Psoas muscle (tissue), 8 donors: ENCODE data around the gene C13orf46. TPM values are rescaled to one million over a fixed set of nuclear protein-coding genes. Genes with fewer than 3 reads are reported as not detected.

Experiments
- ATAC-seq, 4 donors: fragments of 200-7000 bp; cut with Tn5 transposase; one replicate each; pipeline ENCODE4 v1.9.1; 2020; ENCODE audit warnings: moderate library complexity in 3 of 4, mild to moderate bottlenecking in 2 of 4
- DNase-seq, 2 donors: peaks; one replicate each; pipeline ENCODE4 v3.0.0-alpha.2; 2020
- H3K27ac ChIP-seq: fragments of 200-600 bp; one replicate; pipeline ENCODE4 v1.8.0; 2022
- H3K27me3 ChIP-seq, 3 donors: fragments of 200-600 bp in 1 of 3; one replicate each; pipeline versions ENCODE4 v1.6.1 to v1.8.0; 2013 to 2022; ENCODE audit warnings: low read length in 2 of 3, mild to moderate bottlenecking in 2 of 3, moderate library complexity in 1 of 3; ENCODE audit not compliant: insufficient read depth in 3 of 3
- H3K36me3 ChIP-seq, 2 donors: fragments of 200-600 bp in 1 of 2; one replicate each; pipeline versions ENCODE4 v1.6.1 to v1.8.0; 2013 to 2022; ENCODE audit warnings: low read depth in 1 of 2, mild to moderate bottlenecking in 1 of 2, moderate library complexity in 1 of 2; ENCODE audit not compliant: insufficient read depth in 1 of 2
- H3K4me1 ChIP-seq: fragments of 200-600 bp; one replicate; pipeline ENCODE4 v1.8.0; 2022
- H3K4me3 ChIP-seq: fragments of 200-600 bp; one replicate; pipeline ENCODE4 v1.8.0; 2022; ENCODE audit warnings: mild to moderate bottlenecking
- H3K9me3 ChIP-seq: fragments of 200-600 bp; one replicate; pipeline ENCODE4 v1.8.0; 2022
- CTCF ChIP-seq: fragments of 200-600 bp; IDR thresholded peaks from one replicate; pipeline ENCODE4 v1.8.0; 2022; ENCODE audit warnings: antibody characterized with exemption
- WGBS, 3 donors: extraction: QIAGEN DNeasy Blood & Tissue Kit; methylation state at CpG; one replicate each; pipeline versions ENCODE4 v1.1.6 to v1.1.7; 2013; 5-methylcytosine and 5-hydroxymethylcytosine counted together
- intact Hi-C, 2 donors: fragments of 100-400 bp; cut with DNase I; formaldehyde crosslinking; loops; one replicate each; pipeline versions ENCODE4 v1.11.0 to v1.14.2; 2022
- polyA plus RNA-seq, 3 donors: library from polyadenylated mRNA; stranded (reverse); fragments of 200-250 nt; gene quantifications; one replicate each; pipeline ENCODE4 v1.2.3, GENCODE V29; 2013
- total RNA-seq, 4 donors: library from RNA; stranded (reverse); fragmentation: NEBNext Ultra II Directional in 2 of 4; extraction: Animal tissue kit (Norgen Biotek cat#: 25700) in 2 of 4; gene quantifications; one replicate each; pipeline versions ENCODE4 v1.2.1 to v1.2.4, GENCODE V29; 2021 to 2023
- donor health status: healthy with polysubstance abuse.
- donor health status: DM: no; HTN: no; CAD: no; lungs with moderate emphysema.
- donor health status: Bipolar disorder and iron deficiency.
- donor health status: healthy.
- donor health status: DM: yes; HTN: yes; CAD: no.
- donor health status: DM: no; HTN: no; CAD: no.
- donor health status: DM: no; HTN: no; CAD: no.
- donor health status: DM: yes; HTN: yes; CAD: no.

C13orf46 gene
- total and polyA plus RNA-seq, 7 donors: 0.14 to 2.5 (median 0.57) TPM; not detected in 1

- no peak overlapping the region for H3K27ac ChIP-seq
- peaks cover 3 to 65% of the 10 kb centered on the region in 2 donors for H3K36me3 ChIP-seq
- H3K4me3 ChIP-seq: no peak overlapping the region
Measured at GRCh38 chr13:113976711-113977684, 3.1 kb upstream of the C13orf46 start.

GRCh38 chr13:113975416-113975815 lies 1.5 kb upstream of the C13orf46 start:
- intact Hi-C loops: no loop called here
- WGBS, 3 donors: 81 to 93% (median 86%) methylated on average over 13 to 15 of the region's 15 CpGs
- DNase-seq (peak; percentile 10 to 56), ATAC-seq (no peak)
- H3K36me3 ChIP-seq: peaks cover 0 to 52% of the 10 kb centered on the region in 2 donors
- H3K4me1 ChIP-seq: peaks cover 12% of the 10 kb centered on the region
- TF ChIP-seq CTCF: no peak
- no peaks in the 10 kb centered on the region for H3K9me3 ChIP-seq
- H3K27me3 ChIP-seq: no peaks in the 10 kb centered on the region
- H3K27ac ChIP-seq: no peak overlapping the region
- H3K4me3 ChIP-seq: no peak overlapping the region

More at GRCh38 chr13:113976711-113977684, 3.1 kb upstream of the C13orf46 start:
- WGBS, 3 donors: 74 to 84% (median 76%) methylated on average over 21 of the region's 21 CpGs
- ATAC-seq: peak in 2 of 4 donors; percentile 9 to 64
- Histone ChIP-seq H3K4me1 (no peaks in the 10 kb centered on the region), H3K27me3 (no peaks in the 10 kb centered on the region), H3K9me3 (no peaks in the 10 kb centered on the region)
- TF ChIP-seq CTCF: no peak
- peak; percentile 17 to 48 for DNase-seq
- intact Hi-C loops: no loop called here

- 91 to 95% (median 91%) methylated on average over 46 to 49 of the region's 56 CpGs for WGBS, 3 donors
- Histone ChIP-seq H3K36me3 (peaks cover 0 to 46% of the 10 kb centered on the region in 2 donors), H3K27ac (no peak overlapping the region), H3K27me3 (no peaks in the 10 kb centered on the region), H3K4me1 (peaks cover 12% of the 10 kb centered on the region), H3K4me3 (no peak overlapping the region), H3K9me3 (no peaks in the 10 kb centered on the region)
- peak; percentile 9 to 44 for DNase-seq
- no peak for TF ChIP-seq CTCF
- intact Hi-C loops: no loop called here
- no peak for ATAC-seq
Measured at GRCh38 chr13:113974304-113975281, 717 bp upstream of the C13orf46 start.

GRCh38 chr13:113972451-113973217 lies 1.2 kb downstream of the C13orf46 start:
- Histone ChIP-seq H3K27ac (no peak overlapping the region), H3K27me3 (no peaks in the 10 kb centered on the region), H3K36me3 (peaks cover 0 to 27% of the 10 kb centered on the region in 2 donors), H3K9me3 (no peaks in the 10 kb centered on the region), H3K4me3 (no peak overlapping the region), H3K4me1 (peaks cover 12% of the 10 kb centered on the region)
- 89 to 90% (median 90%) methylated on average over 32 to 36 of the region's 36 CpGs for WGBS, 3 donors
- ATAC-seq (no peak), DNase-seq (peak; percentile 9 to 40)
- intact Hi-C loops: no loop called here
- TF ChIP-seq CTCF: no peak
